ENCODE results near the gene ADGRV1.

- TF ChIP-seq CTCF (IDR thresholded peaks at IDR 0.05; ENCODE audit: insufficient read depth, low read depth, low read length) (no peak), EZH2 (IDR thresholded peaks at IDR 0.05; ENCODE audit: insufficient read depth, low read length) (no peak)
Measured at GRCh38 chr5:91089758-91090157, 531.2 kb downstream of the ADGRV1 start.
